Smooth muscle cell (in vitro differentiated cells): ENCODE results near the gene LRMDA. TPM values are rescaled to one million over a fixed set of nuclear protein-coding genes. Genes with fewer than 3 reads are reported as not detected.

Experiments used
- DNase-seq: peaks from one replicate; lab custom pipeline; 2025; ENCODE audit not compliant: unreplicated experiment; lab: John Stamatoyannopoulos, UW
- H2AFZ ChIP-seq: fragments of 200-600 bp; sonication (generic); 2 replicates; pipeline ENCODE4 v1.6.0; 2016; ENCODE audit warnings: antibody characterized with exemption, low read depth, mild to moderate bottlenecking
- H3F3A ChIP-seq: fragments of 200-600 bp; sonication (generic); 2 replicates; pipeline ENCODE4 v1.6.0; 2017; ENCODE audit warnings: antibody characterized with exemption, low read depth
- H3K27ac ChIP-seq: fragments of 200-600 bp; sonication (generic); 2 replicates; pipeline ENCODE4 v1.5.1; 2016; ENCODE audit warnings: low read depth, mild to moderate bottlenecking
- H3K27me3 ChIP-seq: fragments of 200-600 bp; sonication (generic); 2 replicates; pipeline ENCODE4 v1.6.1; 2016; ENCODE audit warnings: low read depth, mild to moderate bottlenecking
- H3K36me3 ChIP-seq: fragments of 200-600 bp; sonication (generic); 2 replicates; pipeline ENCODE4 v1.5.1; 2016; ENCODE audit warnings: low read depth
- H3K4me1 ChIP-seq: fragments of 200-600 bp; sonication (generic); 2 replicates; pipeline ENCODE4 v1.5.1; 2016; ENCODE audit warnings: low read depth
- H3K4me2 ChIP-seq: fragments of 200-600 bp; sonication (generic); 2 replicates; pipeline ENCODE4 v1.6.0; 2016; ENCODE audit warnings: mild to moderate bottlenecking
- H3K4me3 ChIP-seq: fragments of 200-600 bp; sonication (generic); 2 replicates; pipeline ENCODE4 v1.5.1; 2016; ENCODE audit warnings: mild to moderate bottlenecking
- H3K79me2 ChIP-seq: fragments of 200-600 bp; sonication (generic); 2 replicates; pipeline ENCODE4 v1.6.0; 2016; ENCODE audit warnings: low read depth, mild to moderate bottlenecking
- H3K9ac ChIP-seq: fragments of 200-600 bp; sonication (generic); 2 replicates; pipeline ENCODE4 v1.6.0; 2016; ENCODE audit warnings: low read depth
- H3K9me3 ChIP-seq: fragments of 200-600 bp; sonication (generic); replicated peaks from 2 replicates; pipeline ENCODE4 v1.5.1; 2016; ENCODE audit warnings: low read depth
- H4K20me1 ChIP-seq: fragments of 200-600 bp; sonication (generic); 2 replicates; pipeline ENCODE4 v1.6.0; 2016; ENCODE audit warnings: low read depth
- WGBS: methylation state at CpG from one replicate; pipeline ENCODE4 v1.1.7; 2016; ENCODE audit warnings: low lambda C conversion rate; 5-methylcytosine and 5-hydroxymethylcytosine counted together
- polyA plus RNA-seq: library from polyadenylated mRNA; unstranded; fragments of >200 nt; fragmentation: Nextera tagmentation; extraction: Ambion mirVana; gene quantifications from 2 replicates; pipeline ENCODE4 v1.2.1, GENCODE V29; 2016
- total RNA-seq: library from RNA; depleted of rRNA; stranded (reverse); fragments of >200 nt; gene quantifications from 2 replicates; pipeline ENCODE4 v1.2.3, GENCODE V29; 2014
- TF ChIP-seq, protein P1 (sequence below): fragments of 200-600 bp; sonication (generic); IDR thresholded peaks from 2 replicates; pipeline ENCODE4 v1.5.1; 2017; ENCODE audit warnings: borderline replicate concordance, mild to moderate bottlenecking, antibody characterized with exemption; ENCODE audit not compliant: insufficient read depth, poor library complexity, severe bottlenecking

The LRMDA gene
- total and polyA plus RNA-seq, 2 experiments from 2014 or later = 1.5 to 1.6 TPM

DNA sequence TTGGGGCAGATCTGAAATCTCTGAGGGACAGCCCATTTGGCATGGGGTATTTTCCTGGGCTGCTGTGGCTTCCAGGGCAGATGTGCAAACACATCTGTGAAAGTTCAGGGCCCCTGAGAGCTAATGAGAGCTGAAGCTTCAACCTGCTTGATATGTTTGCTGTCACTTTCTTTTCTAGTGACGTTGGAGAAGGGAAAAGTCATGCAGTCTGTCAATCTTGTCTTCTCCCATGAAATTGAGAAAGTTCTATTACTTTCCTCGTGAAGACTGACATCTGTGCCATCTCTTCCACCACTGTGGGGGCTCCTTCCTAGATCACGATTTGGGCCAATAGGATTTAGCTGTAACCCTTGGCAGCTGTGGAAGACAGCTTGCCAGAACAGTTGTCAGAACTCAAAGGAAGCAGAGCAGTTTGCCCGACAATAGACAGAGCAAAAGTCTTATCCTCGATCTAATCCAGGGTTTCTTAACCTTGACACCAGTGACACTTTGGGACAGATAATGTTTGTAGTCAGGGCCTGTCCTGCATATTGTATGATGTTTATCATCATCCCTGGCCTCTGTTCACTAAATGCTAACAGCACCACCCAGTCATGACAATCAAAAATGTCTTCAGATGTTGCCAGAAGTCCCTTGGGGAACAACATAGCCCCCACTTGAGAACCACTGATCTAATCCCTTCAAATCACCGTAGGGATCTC lies 586.5 kb downstream of the LRMDA start:
- no peak for DNase-seq
- Histone ChIP-seq H3K9me3 (no peaks in the 10 kb centered on the region), H3K27ac (no peak overlapping the region), H3K27me3 (no peaks in the 10 kb centered on the region), H3F3A (no peaks in the 10 kb centered on the region), H3K79me2 (no peaks in the 10 kb centered on the region), H3K4me2 (no peak overlapping the region), H4K20me1 (no peaks in the 10 kb centered on the region), H2AFZ (no peak overlapping the region), H3K4me3 (no peak overlapping the region), H3K36me3 (no peaks in the 10 kb centered on the region), H3K4me1 (peaks cover 3% of the 10 kb centered on the region), H3K9ac (no peak overlapping the region)
- 67% methylated on average over 6 of the region's 6 CpGs for WGBS
- TF ChIP-seq, protein P1, sequence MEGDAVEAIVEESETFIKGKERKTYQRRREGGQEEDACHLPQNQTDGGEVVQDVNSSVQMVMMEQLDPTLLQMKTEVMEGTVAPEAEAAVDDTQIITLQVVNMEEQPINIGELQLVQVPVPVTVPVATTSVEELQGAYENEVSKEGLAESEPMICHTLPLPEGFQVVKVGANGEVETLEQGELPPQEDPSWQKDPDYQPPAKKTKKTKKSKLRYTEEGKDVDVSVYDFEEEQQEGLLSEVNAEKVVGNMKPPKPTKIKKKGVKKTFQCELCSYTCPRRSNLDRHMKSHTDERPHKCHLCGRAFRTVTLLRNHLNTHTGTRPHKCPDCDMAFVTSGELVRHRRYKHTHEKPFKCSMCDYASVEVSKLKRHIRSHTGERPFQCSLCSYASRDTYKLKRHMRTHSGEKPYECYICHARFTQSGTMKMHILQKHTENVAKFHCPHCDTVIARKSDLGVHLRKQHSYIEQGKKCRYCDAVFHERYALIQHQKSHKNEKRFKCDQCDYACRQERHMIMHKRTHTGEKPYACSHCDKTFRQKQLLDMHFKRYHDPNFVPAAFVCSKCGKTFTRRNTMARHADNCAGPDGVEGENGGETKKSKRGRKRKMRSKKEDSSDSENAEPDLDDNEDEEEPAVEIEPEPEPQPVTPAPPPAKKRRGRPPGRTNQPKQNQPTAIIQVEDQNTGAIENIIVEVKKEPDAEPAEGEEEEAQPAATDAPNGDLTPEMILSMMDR = no peak

DNA sequence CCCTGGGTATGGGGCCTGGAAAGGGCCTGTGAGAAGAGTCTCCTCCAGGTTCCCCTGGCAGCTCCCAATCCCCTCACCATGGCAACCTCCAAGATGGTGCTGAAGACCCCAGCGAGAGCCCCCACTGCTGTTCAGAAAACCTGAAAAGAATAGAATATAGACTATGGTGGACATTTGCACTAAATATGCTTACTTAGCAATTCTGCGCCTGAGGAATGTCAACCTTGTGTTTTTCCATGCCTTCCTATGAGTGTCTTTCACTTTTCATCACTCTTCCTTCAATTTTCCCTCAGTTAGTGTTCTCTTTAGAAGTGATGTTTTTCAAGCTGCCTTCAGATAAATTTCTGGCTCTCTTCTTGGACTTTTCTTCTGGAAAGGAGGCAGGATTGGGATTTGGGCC lies 589.2 kb downstream of the LRMDA start:
- no peaks in the 10 kb centered on the region for H3K9me3 ChIP-seq
- WGBS = 93% methylated on average over 2 of the region's 2 CpGs

DNA sequence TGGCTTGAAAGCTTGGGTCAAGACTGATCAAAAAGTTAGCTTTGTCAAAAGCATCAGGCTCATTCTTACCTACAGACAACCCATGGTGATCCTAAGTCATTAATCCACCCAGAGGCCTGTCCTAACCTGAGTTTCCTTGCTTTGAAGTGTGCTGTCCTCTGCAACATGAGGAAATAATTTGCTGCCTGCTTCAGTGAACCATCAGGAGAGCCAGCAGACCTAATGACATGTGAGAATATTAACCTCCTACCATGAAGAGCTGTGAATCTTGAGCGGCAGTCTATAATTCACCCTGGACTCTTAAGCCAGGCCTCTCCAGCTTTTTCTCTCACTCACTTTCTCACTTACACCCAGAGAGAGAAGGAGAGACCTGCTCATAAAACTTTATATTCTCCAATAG lies 590.0 kb downstream of the LRMDA start:
- Histone ChIP-seq H3K9ac (no peak overlapping the region), H3F3A (no peaks in the 10 kb centered on the region), H3K27ac (no peak overlapping the region), H3K4me3 (no peak overlapping the region), H3K9me3 (no peaks in the 10 kb centered on the region), H3K79me2 (no peaks in the 10 kb centered on the region), H3K4me2 (no peak overlapping the region), H3K36me3 (no peaks in the 10 kb centered on the region), H3K27me3 (no peaks in the 10 kb centered on the region), H3K4me1 (no peaks in the 10 kb centered on the region), H4K20me1 (no peaks in the 10 kb centered on the region), H2AFZ (no peak overlapping the region)
- WGBS = 67% methylated on average over 1 of the region's 1 CpG
- TF ChIP-seq, protein P1 = no peak
- DNase-seq = no peak

More for the DNA sequence above, 589.2 kb downstream of the LRMDA start:
- DNase-seq = no peak
- Histone ChIP-seq H2AFZ (no peak overlapping the region), H4K20me1 (no peaks in the 10 kb centered on the region), H3K79me2 (no peaks in the 10 kb centered on the region), H3K4me2 (no peak overlapping the region), H3K27me3 (no peaks in the 10 kb centered on the region), H3K36me3 (no peaks in the 10 kb centered on the region), H3F3A (no peaks in the 10 kb centered on the region), H3K27ac (no peak overlapping the region), H3K9ac (no peak overlapping the region), H3K4me1 (no peaks in the 10 kb centered on the region), H3K4me3 (no peak overlapping the region)
- TF ChIP-seq, protein P1 = no peak

DNA sequence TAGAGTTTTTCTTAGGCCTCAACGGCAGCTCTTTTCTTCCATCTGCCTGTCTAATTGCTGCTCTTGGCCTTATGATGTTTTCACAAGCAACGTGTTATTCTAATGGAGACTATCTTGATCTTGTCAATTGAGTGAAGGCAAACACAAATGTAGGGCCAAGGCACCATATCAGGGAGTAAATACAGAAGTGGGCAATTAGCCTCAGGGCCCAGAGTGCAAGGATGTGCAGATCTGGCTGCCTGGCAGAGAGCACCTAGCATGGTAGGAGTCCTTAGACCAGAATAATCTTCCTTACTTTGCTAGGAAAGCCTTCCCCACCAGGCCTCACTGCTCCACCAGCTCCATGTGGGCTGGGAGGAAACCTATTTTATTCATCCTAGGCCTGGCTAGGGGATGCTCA lies 590.9 kb downstream of the LRMDA start:
- no peaks in the 10 kb centered on the region for H3K36me3 ChIP-seq
- no peak overlapping the region for H3K4me3 ChIP-seq
- H3K27me3 ChIP-seq = no peaks in the 10 kb centered on the region
- H3K4me1 ChIP-seq = no peaks in the 10 kb centered on the region
- 79% methylated on average over 2 of the region's 2 CpGs for WGBS
- DNase-seq = no peak
- no peak overlapping the region for H2AFZ ChIP-seq
- H3F3A ChIP-seq = no peaks in the 10 kb centered on the region
- no peak overlapping the region for H3K27ac ChIP-seq
- H3K9me3 ChIP-seq = no peaks in the 10 kb centered on the region
- no peak overlapping the region for H3K4me2 ChIP-seq
- TF ChIP-seq, protein P1 = no peak
- H3K79me2 ChIP-seq = no peaks in the 10 kb centered on the region
- H3K9ac ChIP-seq = no peak overlapping the region
- H4K20me1 ChIP-seq = no peaks in the 10 kb centered on the region
